HEK293T (cell line): ENCODE data around the gene ZSCAN20.

Experiments used
- L3MBTL2 ChIP-seq: fragments of 450-650 bp; conservative IDR thresholded peaks from 2 replicates; pipeline ENCODE4 v1.6.1; 2016; ENCODE audit warnings: mild to moderate bottlenecking
- SUZ12 ChIP-seq: fragments of 450-650 bp; IDR thresholded peaks from 2 replicates; pipeline ENCODE4 v1.6.1; 2016; ENCODE audit warnings: mild to moderate bottlenecking
- ZNF384 ChIP-seq: fragments of 450-650 bp; IDR thresholded peaks from 2 replicates; pipeline ENCODE4 v1.6.1; 2016
- TF ChIP-seq, protein P1 (sequence below): fragments of 450-650 bp; IDR thresholded peaks from 2 replicates; pipeline ENCODE4 v1.6.1; 2016

DNA sequence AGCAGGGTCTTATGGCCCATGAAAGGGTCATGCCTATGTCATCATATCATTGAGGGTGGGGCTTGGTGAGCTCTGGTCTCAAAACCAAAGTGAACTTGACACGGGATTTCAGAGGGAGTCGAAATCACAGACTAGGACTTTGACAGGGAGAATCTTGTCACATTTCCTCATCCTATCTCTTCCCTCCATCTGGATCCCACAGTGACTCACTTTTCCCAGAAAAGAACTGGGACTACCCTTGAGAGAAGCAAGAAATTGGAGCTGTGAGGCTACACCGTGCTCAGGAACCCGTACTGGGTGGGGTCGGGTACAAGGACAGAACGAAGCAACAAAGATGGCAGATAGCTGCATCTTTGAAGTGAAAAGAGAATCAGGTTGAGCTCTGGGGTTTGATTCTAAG lies 69.5 kb downstream of the ZSCAN20 start:
- TF ChIP-seq SUZ12 (no peak), ZNF384 (no peak), L3MBTL2 (no peak)
- TF ChIP-seq, protein P1, sequence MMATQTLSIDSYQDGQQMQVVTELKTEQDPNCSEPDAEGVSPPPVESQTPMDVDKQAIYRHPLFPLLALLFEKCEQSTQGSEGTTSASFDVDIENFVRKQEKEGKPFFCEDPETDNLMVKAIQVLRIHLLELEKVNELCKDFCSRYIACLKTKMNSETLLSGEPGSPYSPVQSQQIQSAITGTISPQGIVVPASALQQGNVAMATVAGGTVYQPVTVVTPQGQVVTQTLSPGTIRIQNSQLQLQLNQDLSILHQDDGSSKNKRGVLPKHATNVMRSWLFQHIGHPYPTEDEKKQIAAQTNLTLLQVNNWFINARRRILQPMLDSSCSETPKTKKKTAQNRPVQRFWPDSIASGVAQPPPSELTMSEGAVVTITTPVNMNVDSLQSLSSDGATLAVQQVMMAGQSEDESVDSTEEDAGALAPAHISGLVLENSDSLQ, result no peak
